CD4-positive, alpha-beta T cell (primary cell): ENCODE data around the gene CRAMP1. TPM values are rescaled to one million over a fixed set of nuclear protein-coding genes. Genes with fewer than 3 reads are reported as not detected.
A peak's percentile ranks its signal among the peaks of the same experiment; 100 is the strongest.

ENCODE experiments used
- ATAC-seq: fragments of 200-7000 bp; cut with Tn5 transposase; one replicate; pipeline ENCODE4 v1.10.0; 2022; ENCODE audit warnings: mild to moderate bottlenecking; ENCODE audit not compliant: poor library complexity
- CTCF ChIA-PET: fragments of 350-600 bp; sonication (Branson Sonifier 250); formaldehyde crosslinking; loops from one replicate; lab custom pipeline; 2021; ENCODE audit warnings: antibody characterized with exemption, inconsistent platforms; lab: Charles Lee
- POLR2A ChIA-PET: fragments of 350-600 bp; sonication (Branson Sonifier 250); formaldehyde crosslinking; loops from one replicate; lab custom pipeline; 2021; ENCODE audit warnings: antibody characterized with exemption, inconsistent platforms; lab: Charles Lee
- DNase-seq, 14 experiments: peaks; one replicate each; pipeline ENCODE4 v3.0.0-alpha.2; 2013 to 2020; ENCODE audit warnings: mixed read lengths in 2 of 14
- H3K27ac ChIP-seq, 2 donors: one replicate each; pipeline versions ENCODE4 v1.5.1 to v1.7.0; 2013; ENCODE audit warnings: low read length in 2 of 2, low read depth in 1 of 2, mild to moderate bottlenecking in 1 of 2
- H3K27me3 ChIP-seq, 2 experiments: 1 replicate in 1 of 2; 2 replicates in 1 of 2; pipeline versions ENCODE4 v1.6.1 to v1.7.0; 2013; ENCODE audit warnings: low read length in 2 of 2, control low read depth in 1 of 2, mild to moderate bottlenecking in 1 of 2, moderate library complexity in 1 of 2; ENCODE audit not compliant: insufficient read depth in 2 of 2, control insufficient read depth in 1 of 2
- H3K36me3 ChIP-seq: one replicate; pipeline ENCODE4 v1.6.1; 2013; ENCODE audit warnings: low read length, control low read depth; ENCODE audit not compliant: insufficient read depth
- H3K4me1 ChIP-seq: one replicate; pipeline ENCODE4 v1.6.1; 2013; ENCODE audit warnings: low read length, control low read depth; ENCODE audit not compliant: insufficient read depth
- H3K4me3 ChIP-seq: one replicate; pipeline ENCODE4 v1.5.1; 2013; ENCODE audit warnings: mild to moderate bottlenecking, low read length, moderate library complexity
- H3K9me3 ChIP-seq, 2 experiments: 1 replicate in 1 of 2; 2 replicates in 1 of 2; pipeline versions ENCODE4 v1.6.1 to v1.7.0; 2013; ENCODE audit warnings: low read length in 2 of 2, mild to moderate bottlenecking in 2 of 2, control low read depth in 1 of 2, moderate library complexity in 1 of 2; ENCODE audit not compliant: control insufficient read depth in 1 of 2, insufficient read depth in 1 of 2
- H3K27ac Mint-ChIP-seq: one replicate; pipeline ENCODE4 v1.8.0; 2020; ENCODE audit warnings: mixed read lengths
- H3K27me3 Mint-ChIP-seq: one replicate; pipeline ENCODE4 v1.8.0; 2021; ENCODE audit warnings: mixed read lengths
- H3K36me3 Mint-ChIP-seq: one replicate; pipeline ENCODE4 v1.8.0; 2021; ENCODE audit warnings: low read depth, mixed read lengths
- H3K4me1 Mint-ChIP-seq: one replicate; pipeline ENCODE4 v1.8.0; 2021; ENCODE audit warnings: low read depth, mixed read lengths
- H3K4me3 Mint-ChIP-seq: one replicate; pipeline ENCODE4 v1.8.0; 2020; ENCODE audit warnings: mild to moderate bottlenecking, mixed read lengths
- H3K9me3 Mint-ChIP-seq: one replicate; pipeline ENCODE4 v1.8.0; 2020; ENCODE audit warnings: mixed read lengths
- CTCF ChIP-seq: fragments of 200-600 bp; IDR thresholded peaks from one replicate; pipeline ENCODE4 v1.8.0; 2022; ENCODE audit warnings: antibody characterized with exemption, mild to moderate bottlenecking
- intact Hi-C, 2 experiments: fragments of 100-400 bp; cut with DNase I in 1 of 2; cut with micrococcal nuclease in 1 of 2; formaldehyde crosslinking; loops; one replicate each; pipeline versions ENCODE4 v1.15.1 to v1.9.0; 2023 to 2025; cut with DNase I, micrococcal nuclease
- total RNA-seq, 174 experiments: library from RNA in 2 of 174; stranded (reverse) in 2 of 174; gene quantifications; one replicate each; pipeline ENCODE4 v1.2.3 and lab custom pipeline; 2021 to 2026

Gene CRAMP1
- total RNA-seq, 2 experiments from 2014 or later = 14.1 to 15.2 TPM

GRCh38 chr16:1575578-1575977 is 36.6 kb upstream of the CRAMP1 start:
- TF ChIP-seq CTCF = no peak
- Mint-ChIP-seq H3K36me3 (no peaks in the 10 kb centered on the region), H3K27ac (no peak overlapping the region), H3K4me3 (no peak overlapping the region), H3K9me3 (no peaks in the 10 kb centered on the region), H3K27me3 (no peaks in the 10 kb centered on the region), H3K4me1 (no peaks in the 10 kb centered on the region)
- no peaks in the 10 kb centered on the region for H3K9me3 ChIP-seq
- no peaks in the 10 kb centered on the region for H3K4me1 ChIP-seq
- ChIA-PET CTCF (no interaction called here), POLR2A (no interaction called here)
- intact Hi-C loops = no loop called here
- H3K36me3 ChIP-seq = no peaks in the 10 kb centered on the region
- DNase-seq (no peak), ATAC-seq (no peak)
- H3K4me3 ChIP-seq = no peak overlapping the region
- no peaks in the 10 kb centered on the region for H3K27me3 ChIP-seq
- no peak overlapping the region for H3K27ac ChIP-seq

GRCh38 chr16:1579214-1579613 is 32.9 kb upstream of the CRAMP1 start:
- no peak for ATAC-seq
- Mint-ChIP-seq H3K4me3 (no peak overlapping the region), H3K4me1 (no peaks in the 10 kb centered on the region), H3K27ac (no peak overlapping the region), H3K27me3 (no peaks in the 10 kb centered on the region), H3K36me3 (no peaks in the 10 kb centered on the region), H3K9me3 (no peaks in the 10 kb centered on the region)
- H3K27me3 ChIP-seq = no peaks in the 10 kb centered on the region
- no peak for TF ChIP-seq CTCF
- H3K9me3 ChIP-seq = no peaks in the 10 kb centered on the region
- no peaks in the 10 kb centered on the region for H3K4me1 ChIP-seq
- H3K4me3 ChIP-seq = no peak overlapping the region
- ChIA-PET POLR2A (interaction anchor here (0.8 kb wide), 1 partner anchor 19 kb away, joined by 3 read pairs; no protein-coding TSS in a partner anchor), CTCF (interaction anchor here (0.9 kb wide), 2 partner anchors 215 to 216 kb away, joined by 3 to 4 read pairs; no protein-coding TSS in a partner anchor)
- no peak overlapping the region for H3K27ac ChIP-seq
- intact Hi-C loops = no loop called here
- DNase-seq = peak in 4 of 14 experiments; percentile 23 to 47 (median 30)
- no peaks in the 10 kb centered on the region for H3K36me3 ChIP-seq

- Histone ChIP-seq H3K9me3 (no peaks in the 10 kb centered on the region), H3K27me3 (no peaks in the 10 kb centered on the region), H3K4me3 (no peak overlapping the region), H3K4me1 (no peaks in the 10 kb centered on the region), H3K27ac (no peak overlapping the region), H3K36me3 (no peaks in the 10 kb centered on the region)
- ChIA-PET POLR2A (no interaction called here), CTCF (no interaction called here)
- ATAC-seq (no peak), DNase-seq (no peak)
- intact Hi-C loops = no loop called here
- Mint-ChIP-seq H3K36me3 (no peaks in the 10 kb centered on the region), H3K27ac (no peak overlapping the region), H3K4me3 (no peak overlapping the region), H3K4me1 (no peaks in the 10 kb centered on the region), H3K27me3 (no peaks in the 10 kb centered on the region), H3K9me3 (no peaks in the 10 kb centered on the region)
- no peak for TF ChIP-seq CTCF
Measured at GRCh38 chr16:1580256-1580655, 31.9 kb upstream of the CRAMP1 start.
